HG03025 (cell line): Measurements from ENCODE around the gene SVIL.
"Not testable (repeated sequence)": the region's sequence is repeated elsewhere in the genome, so short reads cannot be mapped to it uniquely, and the experiment has no call there.

Source experiments
- ATAC-seq: cut with Tn5 transposase; IDR thresholded peaks from one replicate; pipeline ENCODE4 v1.9.1; 2021; ENCODE audit warnings: mild to moderate bottlenecking, moderate library complexity; ENCODE audit not compliant: unreplicated experiment, low FRiP score

SVIL gene

DNA sequence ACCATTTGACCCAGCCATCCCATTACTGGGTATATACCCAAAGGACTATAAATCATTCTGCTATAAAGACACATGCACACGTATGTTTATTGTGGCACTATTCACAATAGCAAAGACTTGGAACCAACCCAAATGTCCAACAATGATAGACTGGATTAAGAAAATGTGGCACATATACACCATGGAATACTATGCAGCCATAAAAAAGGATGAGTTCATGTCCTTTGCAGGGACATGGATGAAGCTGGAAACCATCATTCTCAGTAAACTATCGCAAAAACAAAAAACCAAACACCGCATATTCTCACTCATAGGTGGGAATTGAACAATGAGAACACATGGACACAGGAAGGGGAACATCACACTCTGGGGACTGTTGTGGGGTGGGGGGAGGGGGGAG, 85.3 kb downstream of the SVIL start:
- not testable (repeated sequence) for ATAC-seq

- no peak for ATAC-seq
These were observed 87.9 kb downstream of the SVIL start for GRCh38 chr10:29546773-29547313.

DNA sequence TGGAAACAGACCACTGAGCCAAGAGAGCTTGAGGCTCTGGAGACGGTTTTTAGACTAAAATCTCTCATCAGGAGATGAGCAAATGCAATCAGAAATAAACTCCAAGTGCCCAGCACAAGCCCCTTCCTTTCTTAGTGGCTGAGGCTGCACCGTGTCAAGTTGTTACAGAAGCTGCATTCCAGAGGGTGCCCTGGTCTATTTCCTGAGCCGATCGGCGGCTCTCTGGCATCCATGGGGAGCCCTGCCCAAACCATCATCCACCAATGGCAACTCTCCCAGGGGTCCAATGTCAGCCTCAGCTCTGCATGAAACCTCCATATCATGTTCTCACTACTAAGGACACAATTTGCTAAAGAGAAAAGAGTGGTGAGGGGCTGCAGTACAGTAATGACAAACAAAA, 89.6 kb downstream of the SVIL start:
- ATAC-seq: no peak

GRCh38 chr10:29543715-29544114, 91.1 kb downstream of the SVIL start:
- ATAC-seq: no peak

DNA sequence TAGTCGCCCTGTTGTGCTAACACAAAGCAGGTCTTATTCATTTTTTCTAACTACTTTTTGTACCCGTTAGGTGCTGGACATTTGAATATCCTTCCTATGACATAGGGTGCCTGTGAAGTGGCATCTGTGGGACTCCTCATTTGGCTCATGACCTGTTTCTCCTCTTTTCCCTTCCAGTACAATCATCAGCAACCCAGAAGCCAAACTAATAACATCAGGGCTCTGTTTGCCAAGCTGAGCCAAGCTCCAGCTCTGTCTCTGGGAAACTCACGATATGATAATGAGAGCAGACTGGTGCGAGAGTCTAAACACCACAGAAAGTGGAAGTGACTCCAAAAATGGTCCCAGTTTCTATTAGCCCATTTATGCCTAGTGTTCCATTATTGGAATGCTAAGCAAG, 92.0 kb downstream of the SVIL start:
- no peak for ATAC-seq

- ATAC-seq: no peak
These were observed 93.2 kb downstream of the SVIL start for GRCh38 chr10:29541422-29542210.

DNA sequence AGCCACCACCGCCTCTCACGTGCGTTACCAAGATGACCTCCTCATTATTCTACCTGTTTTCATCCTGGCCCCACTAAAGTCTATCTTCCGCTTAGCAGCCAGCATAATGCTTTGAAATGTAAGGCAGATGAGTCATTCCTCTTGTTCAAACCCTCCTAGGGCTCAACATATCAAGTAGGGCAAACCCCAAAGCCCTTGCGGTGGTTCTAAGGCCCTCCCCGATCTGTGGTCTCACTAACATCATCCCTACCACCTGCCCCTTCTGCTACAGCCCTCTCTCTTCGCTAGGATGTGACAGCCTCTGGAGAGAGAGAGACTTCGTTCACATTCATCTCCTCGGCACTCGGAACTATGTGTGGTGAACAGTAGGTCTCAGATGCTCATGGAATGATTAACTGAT, 94.8 kb downstream of the SVIL start:
- ATAC-seq: no peak

GRCh38 chr10:29539412-29539811, 95.4 kb downstream of the SVIL start:
- ATAC-seq: no peak

DNA sequence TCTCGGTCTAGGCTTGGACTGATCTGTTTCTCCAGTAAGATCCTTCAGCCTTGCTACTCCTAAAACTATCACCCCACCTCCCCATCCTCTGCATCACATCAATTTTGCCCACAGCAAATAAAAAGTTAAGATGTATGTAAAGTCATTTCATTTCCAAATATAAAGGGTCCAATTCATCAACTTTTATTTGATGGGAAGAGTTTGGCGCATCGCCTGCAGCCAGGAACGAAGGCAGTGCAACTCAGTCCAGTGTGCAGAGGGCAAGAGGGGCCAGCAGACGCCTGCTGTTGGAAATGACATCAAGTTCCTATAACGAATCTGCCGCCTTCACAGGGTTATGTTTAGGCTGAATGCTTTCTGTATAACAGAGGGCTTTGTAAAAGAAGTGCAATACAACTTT, 97.0 kb downstream of the SVIL start:
- ATAC-seq: no peak

GRCh38 chr10:29536691-29537090, 98.1 kb downstream of the SVIL start:
- not testable (repeated sequence) for ATAC-seq

DNA sequence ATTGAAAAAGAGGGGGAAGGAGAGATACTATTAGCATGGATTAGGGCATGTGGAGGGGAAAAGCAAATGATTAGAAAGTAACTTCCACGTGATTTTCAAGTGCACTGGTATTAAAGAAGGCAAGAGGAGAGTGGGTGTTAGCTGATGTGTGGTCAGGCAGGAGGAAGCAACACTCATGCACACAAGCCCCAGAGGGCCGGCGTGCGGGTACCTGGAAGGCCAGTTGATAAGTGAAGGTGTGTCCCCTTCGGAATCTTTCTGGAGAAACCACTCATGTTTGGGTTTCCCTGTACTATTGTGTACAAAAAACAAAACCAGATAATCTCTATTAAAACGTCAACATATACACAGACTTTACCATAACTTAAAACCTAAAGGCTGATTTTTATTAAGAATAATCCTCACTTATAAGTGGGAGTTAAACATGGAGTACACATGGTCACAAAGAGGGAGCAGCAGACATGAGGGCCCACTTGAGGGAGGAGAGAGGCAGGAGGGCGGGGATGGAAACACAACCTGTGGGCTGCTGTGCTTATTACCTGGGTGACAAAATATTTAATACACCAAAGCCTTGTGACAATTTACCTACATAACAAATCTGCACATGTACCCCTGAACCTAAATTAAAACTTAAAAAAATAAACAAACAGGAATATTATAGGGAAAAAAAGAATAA, 98.9 kb downstream of the SVIL start:
- ATAC-seq: no peak

DNA sequence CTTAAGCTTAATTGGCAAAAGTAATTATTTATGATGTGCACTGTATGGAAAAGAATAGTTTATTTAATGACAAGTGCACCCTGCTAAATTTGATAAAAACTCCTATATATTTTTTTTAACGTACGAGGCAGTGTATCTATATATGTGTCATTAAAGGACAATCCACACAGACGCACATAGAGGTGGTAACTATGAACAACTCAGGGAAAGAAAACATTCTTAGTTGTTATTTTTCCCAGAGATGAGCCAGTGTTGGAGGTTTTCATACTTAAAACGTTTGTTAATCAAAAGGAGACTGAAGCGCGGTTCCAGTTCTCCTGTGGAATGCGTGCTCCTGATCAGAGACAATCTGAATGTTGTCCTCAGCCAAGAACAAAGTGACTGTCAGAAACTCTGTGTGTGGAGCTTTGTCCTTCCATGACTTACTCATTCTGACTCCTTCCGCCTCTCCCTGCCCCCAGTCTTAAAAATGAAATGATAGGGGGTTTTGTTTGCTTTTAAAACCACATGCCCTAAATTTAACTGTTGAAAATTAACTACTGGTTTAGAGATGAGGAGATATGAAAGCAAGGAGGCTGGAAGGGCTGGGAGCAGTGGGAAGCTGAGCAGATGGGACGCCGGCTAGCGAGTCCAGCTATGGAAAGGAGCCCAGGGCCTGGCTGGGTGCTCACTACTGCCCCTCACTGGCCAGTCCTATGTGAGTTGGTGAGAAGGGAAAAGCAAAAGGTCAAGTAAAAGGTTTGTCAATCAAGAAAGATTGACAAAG, 99.6 kb downstream of the SVIL start:
- ATAC-seq: no peak

GRCh38 chr10:29534590-29534989, 100.2 kb downstream of the SVIL start:
- no peak for ATAC-seq

DNA sequence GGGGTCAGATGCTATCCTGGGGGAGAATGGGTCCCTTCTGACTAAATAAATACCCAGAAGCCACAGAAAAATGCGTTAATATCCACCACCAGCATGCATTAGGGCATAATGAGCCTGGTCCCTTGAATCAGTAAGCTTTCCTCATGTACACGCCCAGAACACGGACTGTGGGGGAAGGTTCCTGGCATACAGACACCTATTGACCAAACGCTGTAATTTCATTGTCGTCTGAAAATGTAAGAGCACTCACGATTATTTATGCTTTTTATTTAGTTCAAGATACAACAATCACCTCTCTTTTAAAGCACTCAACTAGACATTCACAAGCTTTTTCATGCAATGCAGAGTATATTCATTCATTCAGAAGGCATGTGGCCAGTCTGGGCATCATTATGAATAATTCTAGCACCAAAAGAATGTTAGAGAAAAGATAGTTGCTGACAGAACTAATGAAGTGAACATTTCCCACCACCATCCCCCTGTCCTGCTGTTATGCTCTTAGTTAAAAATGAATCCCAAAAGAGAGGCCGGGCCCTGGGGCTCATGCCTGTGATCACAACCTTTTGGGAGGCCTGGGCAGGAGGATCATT, 101.0 kb downstream of the SVIL start:
- no peak for ATAC-seq

- no peak for ATAC-seq
These were observed 101.7 kb downstream of the SVIL start for GRCh38 chr10:29533046-29533445.

DNA sequence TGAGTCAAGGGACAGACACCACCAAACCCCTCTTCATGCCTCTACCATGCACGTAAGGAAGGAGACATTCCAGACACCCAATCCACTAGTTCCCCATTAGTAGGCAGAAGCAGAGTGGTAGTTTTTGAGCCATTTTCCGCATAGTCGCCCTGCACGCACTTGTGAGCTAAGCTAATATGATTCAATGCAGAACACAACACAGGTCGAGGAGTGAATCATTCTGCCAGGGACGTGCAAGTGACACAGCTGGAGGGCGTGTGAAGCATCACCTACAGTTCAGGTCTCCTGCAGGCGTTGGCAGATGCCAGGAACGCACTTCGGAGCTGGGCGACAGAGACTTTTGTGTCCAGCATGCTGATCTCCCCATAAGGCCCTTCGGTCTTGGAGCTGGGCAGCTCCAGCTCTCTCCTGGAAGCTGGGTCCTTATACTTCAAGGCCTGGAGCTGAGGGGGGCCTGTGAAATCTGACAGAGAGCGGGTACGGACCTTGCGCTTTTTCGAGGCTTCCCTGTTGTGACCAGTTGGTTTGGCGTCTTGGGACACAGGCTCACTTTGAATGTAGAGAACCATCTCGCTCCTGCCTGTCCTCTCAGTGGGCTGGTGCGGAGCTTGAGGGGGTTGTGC, 102.4 kb downstream of the SVIL start:
- no peak for ATAC-seq

- no peak for ATAC-seq
These were observed 104.4 kb downstream of the SVIL start for GRCh38 chr10:29530112-29530976.

- no peak for ATAC-seq
These were observed 105.6 kb downstream of the SVIL start for GRCh38 chr10:29529146-29529545.

DNA sequence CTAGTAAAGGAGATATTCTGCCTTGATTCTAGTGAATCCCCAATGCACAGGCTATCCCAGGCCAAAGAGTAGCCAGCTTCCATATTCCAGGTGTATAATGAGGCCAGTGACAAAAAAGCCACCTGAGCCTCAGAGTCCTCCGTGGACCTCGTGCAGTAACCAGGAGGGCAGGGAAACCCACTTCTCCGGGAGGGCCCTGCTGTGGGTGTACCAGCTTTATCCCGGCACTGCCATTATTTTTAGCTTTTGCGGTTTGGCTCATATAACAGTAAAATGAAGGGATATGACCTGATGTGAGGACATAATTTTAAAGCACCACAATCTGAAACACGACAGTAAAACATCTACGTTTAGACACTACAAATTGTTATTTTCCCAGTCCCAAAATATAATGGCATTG, 109.0 kb downstream of the SVIL start:
- no peak for ATAC-seq
